ENCODE measurements around the gene KLF6. TPM values are rescaled to one million over a fixed set of nuclear protein-coding genes. Genes with fewer than 3 reads are reported as not detected.

Gene KLF6
- total RNA-seq, 1 experiment from 2014 or later: 282 TPM

DNA sequence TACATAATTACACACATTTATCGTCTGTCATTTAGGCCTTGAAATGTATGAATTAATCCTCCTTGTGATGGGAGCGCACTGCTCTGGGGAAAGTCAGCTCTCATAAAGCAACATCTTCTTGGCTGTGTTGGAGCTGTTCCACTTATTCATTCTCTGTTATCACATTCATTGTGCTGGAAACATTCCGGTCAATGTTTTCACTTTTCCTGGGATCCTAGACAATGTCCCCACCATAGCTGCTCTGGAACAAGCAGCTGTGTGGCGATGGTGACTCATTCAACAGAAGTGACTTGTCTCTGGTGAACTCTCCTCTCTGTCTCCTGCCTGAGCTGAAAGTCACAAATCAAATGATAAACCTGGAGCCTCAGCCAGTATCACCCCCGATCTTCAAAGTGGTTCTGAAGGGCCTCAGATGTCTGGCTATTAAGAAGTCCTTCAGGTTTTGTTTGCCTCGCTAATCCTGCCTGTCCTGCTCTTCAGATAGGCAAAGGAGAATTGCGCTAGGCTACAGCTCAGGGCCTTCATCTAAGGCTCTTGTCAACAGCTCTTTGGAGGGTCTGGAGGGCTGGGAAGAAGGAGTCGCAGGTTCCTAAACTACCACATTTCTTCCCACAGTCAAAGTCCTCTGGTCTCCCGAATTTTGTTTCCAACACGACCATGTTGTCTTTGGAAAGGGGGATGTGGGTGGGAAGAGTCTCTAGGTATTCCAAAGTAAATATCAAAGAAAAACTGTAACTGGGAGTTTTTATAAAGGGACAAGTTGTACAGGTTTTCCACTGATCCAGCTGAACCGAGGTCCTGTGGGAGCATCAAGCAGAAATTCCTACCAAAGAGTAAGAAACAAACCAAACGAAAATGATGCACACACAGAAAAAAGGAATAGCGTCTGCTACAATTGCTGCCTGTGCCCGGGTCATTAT is 29.3 kb downstream of the KLF6 start:
- Mint-ChIP-seq H3K27ac (ENCODE audit: low read depth, unreplicated experiment) (peak overlapping the region; percentile 81), H3K4me1 (ENCODE audit: insufficient read depth, unreplicated experiment) (peaks cover 33% of the 10 kb centered on the region), H3K27me3 (ENCODE audit: insufficient read depth, unreplicated experiment) (no peaks in the 10 kb centered on the region), H3K36me3 (ENCODE audit: insufficient read depth, unreplicated experiment) (no peaks in the 10 kb centered on the region), H3K4me3 (ENCODE audit: unreplicated experiment) (no peak overlapping the region), H3K9me3 (ENCODE audit: unreplicated experiment) (no peaks in the 10 kb centered on the region)
- intact Hi-C loops (cut with micrococcal nuclease): loop anchor here (1.0 kb wide), 1 partner anchor 15 kb away; no protein-coding TSS in a partner anchor
- TSS peak; percentile 44 for BruUV-seq (replicated peaks)
- TF ChIP-seq, protein P1, sequence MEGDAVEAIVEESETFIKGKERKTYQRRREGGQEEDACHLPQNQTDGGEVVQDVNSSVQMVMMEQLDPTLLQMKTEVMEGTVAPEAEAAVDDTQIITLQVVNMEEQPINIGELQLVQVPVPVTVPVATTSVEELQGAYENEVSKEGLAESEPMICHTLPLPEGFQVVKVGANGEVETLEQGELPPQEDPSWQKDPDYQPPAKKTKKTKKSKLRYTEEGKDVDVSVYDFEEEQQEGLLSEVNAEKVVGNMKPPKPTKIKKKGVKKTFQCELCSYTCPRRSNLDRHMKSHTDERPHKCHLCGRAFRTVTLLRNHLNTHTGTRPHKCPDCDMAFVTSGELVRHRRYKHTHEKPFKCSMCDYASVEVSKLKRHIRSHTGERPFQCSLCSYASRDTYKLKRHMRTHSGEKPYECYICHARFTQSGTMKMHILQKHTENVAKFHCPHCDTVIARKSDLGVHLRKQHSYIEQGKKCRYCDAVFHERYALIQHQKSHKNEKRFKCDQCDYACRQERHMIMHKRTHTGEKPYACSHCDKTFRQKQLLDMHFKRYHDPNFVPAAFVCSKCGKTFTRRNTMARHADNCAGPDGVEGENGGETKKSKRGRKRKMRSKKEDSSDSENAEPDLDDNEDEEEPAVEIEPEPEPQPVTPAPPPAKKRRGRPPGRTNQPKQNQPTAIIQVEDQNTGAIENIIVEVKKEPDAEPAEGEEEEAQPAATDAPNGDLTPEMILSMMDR (IDR thresholded peaks at IDR 0.05; ENCODE audit: unreplicated experiment): no peak
- CTCF ChIA-PET: interaction anchor here (0.5 to 1.4 kb wide), 6 partner anchors 26 to 566 kb away, joined by 3 to 6 read pairs (median 3); no protein-coding TSS in a partner anchor
- POLR2A ChIA-PET: interaction anchor here (0.7 to 6.4 kb wide), 17 partner anchors 8 to 590 kb away, joined by 3 to 117 read pairs (median 10); partner anchors contain the start of gene KLF6
- DNase-seq (ENCODE audit: unreplicated experiment): no peak

DNA sequence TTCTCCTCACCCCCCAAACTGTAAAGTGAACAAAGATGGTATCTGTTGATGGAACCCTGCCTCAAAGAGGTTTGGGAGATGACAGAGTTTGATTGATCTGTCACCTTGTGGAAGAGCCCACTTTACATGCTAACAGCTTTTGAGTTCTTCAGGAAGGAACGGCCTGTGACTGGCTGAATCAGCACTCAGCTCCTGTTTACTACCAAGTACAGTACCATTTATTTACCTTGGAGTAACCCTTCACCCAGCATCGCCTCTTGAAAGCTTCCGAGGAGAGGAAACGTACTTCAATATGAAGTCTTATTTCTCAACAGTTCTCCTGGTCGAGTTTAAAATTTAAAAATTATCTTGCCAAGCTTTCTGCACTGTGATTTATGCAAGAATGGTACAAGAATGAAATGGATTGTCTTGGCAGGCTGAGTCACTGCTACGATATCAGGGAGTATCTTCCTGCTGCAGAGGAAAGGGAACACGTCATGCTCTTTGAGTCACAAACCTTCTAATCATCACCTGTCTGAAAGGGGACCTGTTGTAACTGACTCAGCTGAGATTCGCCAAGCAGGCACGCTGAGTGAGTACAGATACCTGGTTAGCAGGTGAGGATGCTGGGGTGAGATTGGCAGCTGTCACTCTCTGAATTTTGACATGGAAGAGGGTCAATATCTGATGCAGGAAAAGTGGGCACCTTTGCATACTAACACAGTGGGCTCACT is 30.1 kb downstream of the KLF6 start:
- TF ChIP-seq, protein P1 (IDR thresholded peaks at IDR 0.05; ENCODE audit: unreplicated experiment): no peak
- POLR2A ChIA-PET: interaction anchor here (0.6 to 6.4 kb wide), 23 partner anchors 8 to 916 kb away, joined by 3 to 117 read pairs (median 5); partner anchors contain the start of gene KLF6
- DNase-seq (ENCODE audit: unreplicated experiment): peak; percentile 96
- intact Hi-C loops (cut with micrococcal nuclease): loop anchor here (1.0 kb wide), 1 partner anchor 15 kb away; no protein-coding TSS in a partner anchor
- Mint-ChIP-seq H3K4me1 (ENCODE audit: insufficient read depth, unreplicated experiment) (peaks cover 39% of the 10 kb centered on the region), H3K4me3 (ENCODE audit: unreplicated experiment) (no peak overlapping the region), H3K9me3 (ENCODE audit: unreplicated experiment) (no peaks in the 10 kb centered on the region), H3K27ac (ENCODE audit: low read depth, unreplicated experiment) (peak overlapping the region; percentile 46), H3K36me3 (ENCODE audit: insufficient read depth, unreplicated experiment) (no peaks in the 10 kb centered on the region), H3K27me3 (ENCODE audit: insufficient read depth, unreplicated experiment) (no peaks in the 10 kb centered on the region)
- CTCF ChIA-PET: interaction anchor here (0.6 to 1.4 kb wide), 8 partner anchors 9 to 902 kb away, joined by 3 to 6 read pairs (median 4); no protein-coding TSS in a partner anchor
- BruUV-seq (replicated peaks): no TSS peak

DNA sequence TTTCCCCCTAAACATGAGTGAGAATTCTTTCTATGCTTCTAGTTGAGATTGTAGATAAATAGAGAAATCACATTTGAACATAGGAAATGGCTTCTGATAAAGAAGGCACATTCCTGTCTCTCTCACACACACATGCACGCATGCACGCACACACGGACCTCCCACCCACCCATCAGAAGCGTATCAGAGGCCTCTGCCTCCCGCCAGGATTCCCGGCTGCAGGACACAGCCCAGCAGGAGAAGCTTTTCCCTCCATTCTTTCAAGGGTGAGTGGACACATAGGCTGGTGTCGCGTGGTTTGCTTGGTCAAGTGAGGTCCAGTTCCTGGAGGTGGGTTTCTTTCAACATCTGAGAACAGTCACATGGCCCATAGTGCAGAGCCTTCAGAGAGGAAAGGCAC is 34.2 kb downstream of the KLF6 start:
- TF ChIP-seq, protein P1 (IDR thresholded peaks at IDR 0.05; ENCODE audit: unreplicated experiment): no peak
- H3K27me3 Mint-ChIP-seq (ENCODE audit: insufficient read depth, unreplicated experiment): no peaks in the 10 kb centered on the region
- BruUV-seq (replicated peaks): no TSS peak
- POLR2A ChIA-PET: interaction anchor here (0.7 to 2.0 kb wide), 4 partner anchors 10 to 427 kb away, joined by 3 to 25 read pairs (median 3); no protein-coding TSS in a partner anchor
- CTCF ChIA-PET: no interaction called here
- DNase-seq (ENCODE audit: unreplicated experiment): no peak
- H3K36me3 Mint-ChIP-seq (ENCODE audit: insufficient read depth, unreplicated experiment): no peaks in the 10 kb centered on the region
- intact Hi-C loops (cut with micrococcal nuclease): no loop called here
- no peak overlapping the region for H3K27ac Mint-ChIP-seq (ENCODE audit: low read depth, unreplicated experiment)
- H3K4me1 Mint-ChIP-seq (ENCODE audit: insufficient read depth, unreplicated experiment): peaks cover 23% of the 10 kb centered on the region
- no peaks in the 10 kb centered on the region for H3K9me3 Mint-ChIP-seq (ENCODE audit: unreplicated experiment)
- H3K4me3 Mint-ChIP-seq (ENCODE audit: unreplicated experiment): no peak overlapping the region

Measured in MCF 10A (cell line).